ENCODE results near the gene SCFD1. TPM values are rescaled to one million over a fixed set of nuclear protein-coding genes. Genes with fewer than 3 reads are reported as not detected.

Gene SCFD1
- total and polyA plus RNA-seq, 10 of the 15 experiments (the other 5 are each of a cell fraction or from before 2014, with no cell fraction given) = 61.5 to 98.4 (median 82.5) TPM

- H3K4me3 ChIP-seq = no peak overlapping the region
- ChIA-PET SMC1A (ENCODE audit: uncharacterized antibody, unreplicated experiment) (no interaction called here), RAD21 (ENCODE audit: unreplicated experiment) (interaction anchor here (0.6 kb wide), 1 partner anchor 45 kb away, joined by 3 read pairs; no protein-coding TSS in a partner anchor), POLR2A (no interaction called here), CTCF (interaction anchor here (0.5 kb wide), 1 partner anchor 831 kb away, joined by 3 read pairs; no protein-coding TSS in a partner anchor)
- in situ Hi-C loops (cut with MboI) = no loop called here
- DNase-seq (ENCODE audit: low read depth, low spot score) (no peak), FAIRE-seq (no peak), ATAC-seq (no peak)
- 67% methylated on average over 5 of the region's 5 CpGs for WGBS (ENCODE audit: insufficient coverage, insufficient replicate concordance, low lambda C conversion rate, missing lambda C conversion rate)
- no peak overlapping the region for H3K9ac ChIP-seq (ENCODE audit: control insufficient read depth, insufficient read depth, low read length)
- H3K27me3 ChIP-seq (replicated peaks in 1 of 2; ENCODE audit: control insufficient read depth in 2 of 2, insufficient read depth in 2 of 2, low read length in 1 of 2) = no peaks in the 10 kb centered on the region
- H3K36me3 ChIP-seq (ENCODE audit: control insufficient read depth in 2 of 2, insufficient read depth in 2 of 2, low read length in 1 of 2) = peaks cover 2 to 21% of the 10 kb centered on the region in 2 experiments
- TF ChIP-seq GATAD2B (conservative IDR thresholded peaks at IDR 0.05; ENCODE audit: low read depth) = no peak
- TF ChIP-seq ATF3 (IDR thresholded peaks at IDR 0.05; ENCODE audit: borderline replicate concordance, extremely low read depth, low read depth, low read length) = no peak
- TF ChIP-seq PKNOX1 (IDR thresholded peaks at IDR 0.05) = no peak
- no peak for TF ChIP-seq NR2C2 (IDR thresholded peaks at IDR 0.05; ENCODE audit: borderline replicate concordance, control insufficient read depth, insufficient read length, low read depth)
- no peak for TF ChIP-seq HDAC2 (IDR thresholded peaks at IDR 0.05)
- intact Hi-C loops (cut with micrococcal nuclease; ENCODE audit: unreplicated experiment) = no loop called here
- no peak overlapping the region for H3K4me2 ChIP-seq (ENCODE audit: control insufficient read depth, insufficient read depth)
- H3K4me1 ChIP-seq (ENCODE audit: control insufficient read depth, insufficient read depth, low read length) = no peaks in the 10 kb centered on the region
- no peak overlapping the region for H2AFZ ChIP-seq (ENCODE audit: control insufficient read depth, low read depth, low read length)
- no peaks in the 10 kb centered on the region for H3K79me2 ChIP-seq (ENCODE audit: control insufficient read depth, insufficient read depth, low read length)
- no peaks in the 10 kb centered on the region for H4K20me1 ChIP-seq (ENCODE audit: control insufficient read depth, insufficient read depth)
- H3K9me3 ChIP-seq (replicated peaks; ENCODE audit: control insufficient read depth, insufficient read depth, low read length) = no peaks in the 10 kb centered on the region
- no peak overlapping the region for H3K27ac ChIP-seq (ENCODE audit: control insufficient read depth, insufficient read depth)
- BruUV-seq (replicated peaks) = no TSS peak
These were observed 13.5 kb upstream of the SCFD1 start for GRCh38 chr14:30608533-30609006.
